Stimulated activated CD8-positive, alpha-beta memory T cell treated with anti-CD3 and anti-CD28 coated beads, Interleukin-2, amount 100 ng/mL, for 48 hours (primary cell): ENCODE measurements around the gene TBC1D4.
"Not testable (repeated sequence)": the region's sequence is repeated elsewhere in the genome, so short reads cannot be mapped to it uniquely, and the experiment has no call there.

Experiments used
- DNase-seq, 2 donors: peaks; one replicate each; pipeline ENCODE4 v3.0.0-alpha.2; 2020; ENCODE audit warnings: low read depth in 2 of 2

TBC1D4 gene

GRCh38 chr13:75271846-75272245 lies 210.1 kb downstream of the TBC1D4 start:
- no peak for DNase-seq

- DNase-seq = not testable (repeated sequence)
These were observed 213.5 kb downstream of the TBC1D4 start for GRCh38 chr13:75268481-75268880.

- no peak for DNase-seq
These were observed 217.4 kb downstream of the TBC1D4 start for GRCh38 chr13:75264611-75265010.

GRCh38 chr13:75263741-75264407 lies 218.1 kb downstream of the TBC1D4 start:
- no peak for DNase-seq

- no peak for DNase-seq
These were observed 223.7 kb downstream of the TBC1D4 start for GRCh38 chr13:75258159-75258782.

- no peak for DNase-seq
These were observed 225.0 kb downstream of the TBC1D4 start for GRCh38 chr13:75256922-75257321.

GRCh38 chr13:75255653-75256052 lies 226.3 kb downstream of the TBC1D4 start:
- no peak for DNase-seq

- no peak for DNase-seq
These were observed 226.8 kb downstream of the TBC1D4 start for GRCh38 chr13:75255147-75255546.

- no peak for DNase-seq
These were observed 230.8 kb downstream of the TBC1D4 start for GRCh38 chr13:75251188-75251587.

GRCh38 chr13:75250526-75251178 lies 231.3 kb downstream of the TBC1D4 start:
- no peak for DNase-seq

- DNase-seq = not testable (repeated sequence)
These were observed 236.4 kb downstream of the TBC1D4 start for GRCh38 chr13:75245578-75245977.

- not testable (repeated sequence) for DNase-seq
These were observed 241.7 kb downstream of the TBC1D4 start for GRCh38 chr13:75240240-75240639.

GRCh38 chr13:75236774-75237173 lies 245.2 kb downstream of the TBC1D4 start:
- no peak for DNase-seq
